Astrocyte of the cerebellum (primary cell): Measurements from ENCODE around the gene ZBTB25.

Source experiments
- DNase-seq: peaks from one replicate; pipeline ENCODE4 v3.0.0-alpha.2; 2011; ENCODE audit warnings: low read depth
- H3K4me3 ChIP-seq: 2 replicates; pipeline ENCODE4 v1.5.1; 2011; ENCODE audit warnings: mild to moderate bottlenecking, low read depth, low read length, moderate library complexity
- in situ Hi-C: cut with HindIII; loops from 2 replicates; pipeline ENCODE4 v1.10.0; 2017; ENCODE audit warnings: low sequenced_read_pairs
- TF ChIP-seq, protein P1 (sequence below): IDR thresholded peaks from 2 replicates; pipeline ENCODE4 v1.5.1; 2012; ENCODE audit warnings: low read length, low read depth, moderate library complexity, mild to moderate bottlenecking; ENCODE audit errors: missing control alignments

ZBTB25 gene

GRCh38 chr14:64500088-64500487 lies 3.5 kb downstream of the ZBTB25 start:
- TF ChIP-seq, protein P1, sequence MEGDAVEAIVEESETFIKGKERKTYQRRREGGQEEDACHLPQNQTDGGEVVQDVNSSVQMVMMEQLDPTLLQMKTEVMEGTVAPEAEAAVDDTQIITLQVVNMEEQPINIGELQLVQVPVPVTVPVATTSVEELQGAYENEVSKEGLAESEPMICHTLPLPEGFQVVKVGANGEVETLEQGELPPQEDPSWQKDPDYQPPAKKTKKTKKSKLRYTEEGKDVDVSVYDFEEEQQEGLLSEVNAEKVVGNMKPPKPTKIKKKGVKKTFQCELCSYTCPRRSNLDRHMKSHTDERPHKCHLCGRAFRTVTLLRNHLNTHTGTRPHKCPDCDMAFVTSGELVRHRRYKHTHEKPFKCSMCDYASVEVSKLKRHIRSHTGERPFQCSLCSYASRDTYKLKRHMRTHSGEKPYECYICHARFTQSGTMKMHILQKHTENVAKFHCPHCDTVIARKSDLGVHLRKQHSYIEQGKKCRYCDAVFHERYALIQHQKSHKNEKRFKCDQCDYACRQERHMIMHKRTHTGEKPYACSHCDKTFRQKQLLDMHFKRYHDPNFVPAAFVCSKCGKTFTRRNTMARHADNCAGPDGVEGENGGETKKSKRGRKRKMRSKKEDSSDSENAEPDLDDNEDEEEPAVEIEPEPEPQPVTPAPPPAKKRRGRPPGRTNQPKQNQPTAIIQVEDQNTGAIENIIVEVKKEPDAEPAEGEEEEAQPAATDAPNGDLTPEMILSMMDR: no peak
- in situ Hi-C loops: no loop called here
- no peak for DNase-seq
- H3K4me3 ChIP-seq: no peak overlapping the region

DNA sequence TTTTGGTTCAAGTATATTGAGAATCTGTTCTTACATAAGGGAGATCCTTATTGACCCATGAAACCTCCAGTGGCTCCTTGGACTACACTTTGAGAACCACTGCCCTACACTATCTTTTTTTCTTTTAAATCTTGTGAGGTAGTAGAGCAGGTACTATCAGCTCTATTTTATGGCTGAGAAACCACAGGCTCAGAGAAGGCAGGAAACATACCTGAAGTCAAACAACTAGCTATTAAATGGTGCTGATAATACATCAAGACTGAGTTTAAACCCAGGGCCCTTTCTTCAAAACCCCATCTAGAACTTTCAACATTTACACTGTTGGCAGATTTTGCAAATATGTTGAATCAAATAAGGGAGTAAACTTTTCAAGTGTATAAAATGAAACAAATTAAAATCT lies 6.9 kb downstream of the ZBTB25 start:
- in situ Hi-C loops: no loop called here
- H3K4me3 ChIP-seq: no peak overlapping the region
- TF ChIP-seq, protein P1: no peak
- no peak for DNase-seq

GRCh38 chr14:64495252-64495651 lies 8.4 kb downstream of the ZBTB25 start:
- TF ChIP-seq, protein P1: no peak
- no peak overlapping the region for H3K4me3 ChIP-seq
- in situ Hi-C loops: no loop called here
- DNase-seq: no peak

DNA sequence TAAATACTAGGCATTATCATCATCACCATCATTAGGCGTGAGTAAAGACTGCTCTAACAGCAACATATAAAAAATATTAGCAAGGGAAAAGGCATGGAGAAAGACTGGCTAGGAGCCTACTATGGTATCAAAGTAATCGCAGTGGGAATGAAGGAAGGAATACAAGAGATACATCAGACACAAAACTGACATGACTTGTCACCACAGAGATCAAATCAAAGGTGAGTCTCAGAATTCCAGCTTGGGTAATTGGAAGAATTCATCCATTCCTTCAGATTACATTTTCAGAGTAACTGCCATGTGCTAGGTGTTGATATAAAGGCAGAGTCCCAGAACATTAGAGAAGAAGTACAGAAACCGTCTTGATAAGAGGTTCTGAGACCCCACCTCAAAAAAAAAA lies 10.2 kb downstream of the ZBTB25 start:
- in situ Hi-C loops: no loop called here
- no peak overlapping the region for H3K4me3 ChIP-seq
- no peak for DNase-seq
- TF ChIP-seq, protein P1: no peak

DNA sequence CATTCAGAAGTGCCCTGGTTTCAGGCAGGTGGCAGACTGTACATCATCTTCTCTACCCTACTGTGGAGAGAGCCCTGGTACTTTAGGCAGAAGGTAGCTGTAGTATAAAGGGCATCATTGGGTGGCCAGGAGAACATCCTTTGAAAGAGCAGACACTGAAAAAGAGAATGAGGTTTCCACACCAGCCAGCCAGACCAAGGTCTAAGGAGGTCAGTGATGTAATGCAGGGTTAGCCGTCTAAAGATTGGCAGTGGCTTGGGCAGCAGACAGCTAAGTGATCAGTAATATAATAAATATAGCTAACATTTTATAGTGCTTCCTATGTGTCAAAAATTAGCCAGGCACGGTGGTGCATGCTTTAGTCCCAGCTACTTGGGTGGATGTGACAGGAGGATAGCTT lies 12.0 kb downstream of the ZBTB25 start:
- TF ChIP-seq, protein P1: no peak
- H3K4me3 ChIP-seq: no peak overlapping the region
- in situ Hi-C loops: no loop called here
- DNase-seq: no peak

DNA sequence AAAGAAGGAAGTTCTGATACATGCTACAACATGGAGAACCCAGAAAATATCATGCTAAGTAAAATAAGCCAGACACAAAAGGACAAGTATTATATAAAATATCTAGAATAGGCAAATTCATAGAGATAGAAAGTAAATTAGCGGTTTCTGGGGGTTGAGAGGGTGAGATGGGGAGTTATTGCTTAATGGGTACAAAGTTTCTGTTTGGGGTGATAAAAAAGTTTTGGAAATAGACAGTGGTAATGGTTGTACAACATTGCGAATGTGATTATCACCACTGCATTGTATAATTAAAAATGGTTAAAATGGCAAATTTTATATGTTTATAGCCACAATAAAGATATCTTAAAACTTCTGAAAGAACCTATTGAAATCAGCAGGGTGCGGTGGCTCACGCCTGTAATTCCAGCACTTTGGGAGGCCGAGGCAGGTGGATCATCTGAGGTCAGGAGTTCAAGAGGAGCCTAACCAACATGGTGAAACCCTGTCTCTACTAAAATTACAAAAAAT lies 15.0 kb downstream of the ZBTB25 start:
- in situ Hi-C loops: no loop called here
- TF ChIP-seq, protein P1: no peak
- no peak overlapping the region for H3K4me3 ChIP-seq
- no peak for DNase-seq

DNA sequence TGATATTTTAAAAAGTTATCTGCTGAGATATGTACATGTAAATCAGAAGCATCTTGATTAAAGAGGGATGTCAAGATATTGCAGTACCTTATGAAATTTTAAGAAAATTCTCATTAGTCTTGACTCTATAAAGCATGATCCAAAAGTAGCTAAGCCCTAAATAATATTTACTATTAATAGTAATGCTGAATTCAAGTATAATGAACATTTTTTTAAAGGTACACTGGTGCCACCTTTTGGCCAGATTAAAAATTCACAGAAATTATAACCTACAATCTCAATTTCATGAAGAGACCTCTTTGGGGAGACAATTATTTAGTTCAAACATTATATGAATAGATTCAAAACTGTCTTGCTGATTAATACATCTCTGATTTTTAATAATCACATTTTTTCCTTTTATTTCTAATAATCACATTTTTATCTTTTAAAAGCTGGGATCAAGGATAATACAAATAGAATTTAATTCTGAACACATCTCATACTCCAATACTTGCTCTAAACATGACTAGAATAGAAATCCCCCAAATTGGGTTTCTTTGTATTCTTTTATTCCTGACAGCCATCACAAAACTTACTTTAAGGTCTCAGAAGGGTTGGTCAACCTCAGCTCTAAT lies 24.9 kb downstream of the ZBTB25 start:
- DNase-seq: peak; percentile 27
- H3K4me3 ChIP-seq: no peak overlapping the region
- TF ChIP-seq, protein P1: no peak
- in situ Hi-C loops: no loop called here
